OCI-M2 (cell line): ENCODE results near the gene PDZD2.
"Not testable (repeated sequence)": the region's sequence is repeated elsewhere in the genome, so short reads cannot be mapped to it uniquely, and the experiment has no call there.

Source experiments
- DNase-seq: peaks from one replicate; lab custom pipeline; 2025; ENCODE audit not compliant: unreplicated experiment; lab: John Stamatoyannopoulos, UW

Gene PDZD2

GRCh38 chr5:31963358-31964006 is 324.6 kb downstream of the PDZD2 start:
- no peak for DNase-seq

GRCh38 chr5:31964007-31964360 is 325.1 kb downstream of the PDZD2 start:
- no peak for DNase-seq

- no peak for DNase-seq
These were observed 326.3 kb downstream of the PDZD2 start for GRCh38 chr5:31965227-31965626.

GRCh38 chr5:31966936-31967335 is 328.0 kb downstream of the PDZD2 start:
- no peak for DNase-seq

DNA sequence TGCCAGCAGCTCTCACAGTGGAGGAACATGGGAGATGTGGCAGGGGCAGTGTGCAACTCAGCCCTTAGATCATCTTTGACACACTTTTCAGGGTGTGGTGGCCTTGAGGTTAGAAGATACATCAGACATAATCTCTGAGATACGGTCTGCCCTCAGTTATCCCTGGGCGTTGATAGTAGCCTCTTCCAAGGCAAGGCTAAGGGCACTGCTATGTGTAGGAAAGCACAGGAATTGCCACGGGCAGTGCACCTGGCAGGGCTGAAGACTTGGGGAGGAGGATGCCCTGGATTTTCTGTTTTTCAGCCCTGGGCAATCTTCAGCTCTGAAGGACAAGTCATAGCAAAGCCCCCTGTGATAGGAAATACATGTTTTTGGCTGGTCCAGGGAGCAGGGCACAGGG is 328.5 kb downstream of the PDZD2 start:
- DNase-seq = no peak

DNA sequence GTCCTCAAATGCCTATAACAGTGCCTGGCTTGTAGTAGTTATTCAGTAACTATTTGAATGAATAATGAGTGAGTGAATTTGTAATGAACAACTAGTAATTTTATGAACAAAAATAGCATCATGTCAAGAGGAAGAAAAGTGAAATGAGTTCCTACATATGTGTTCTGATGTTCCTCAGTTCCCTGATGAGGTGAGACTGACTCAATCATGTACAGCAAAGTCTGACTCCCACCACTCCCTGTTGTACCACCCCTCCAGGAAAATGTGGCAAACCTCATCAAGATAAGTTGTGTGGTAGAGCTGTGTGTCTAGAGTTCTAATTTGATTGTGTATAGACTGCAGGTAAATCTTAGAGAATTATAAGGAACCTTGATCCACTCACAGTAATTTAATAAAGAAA is 333.6 kb downstream of the PDZD2 start:
- no peak for DNase-seq

- not testable (repeated sequence) for DNase-seq
These were observed 336.3 kb downstream of the PDZD2 start for GRCh38 chr5:31975189-31975612.

DNA sequence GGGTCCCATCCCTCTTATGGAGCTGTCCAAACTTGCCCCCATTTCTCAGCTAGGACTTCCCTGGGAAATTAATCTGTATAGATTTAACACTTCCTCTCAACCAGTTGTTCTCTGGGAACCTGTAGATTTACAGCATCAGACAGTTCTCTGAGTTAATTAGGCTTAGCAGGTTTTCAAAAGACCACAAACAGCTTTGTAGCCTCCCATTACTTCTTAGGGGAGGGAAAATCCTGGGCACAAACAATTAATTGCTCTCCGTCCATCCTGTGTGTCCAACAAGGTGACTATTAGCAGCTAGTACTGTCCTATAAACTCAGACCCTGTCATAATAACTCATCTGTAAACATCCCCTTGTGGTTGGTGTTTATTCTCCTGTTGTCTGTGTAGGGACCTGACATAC is 337.2 kb downstream of the PDZD2 start:
- no peak for DNase-seq

DNA sequence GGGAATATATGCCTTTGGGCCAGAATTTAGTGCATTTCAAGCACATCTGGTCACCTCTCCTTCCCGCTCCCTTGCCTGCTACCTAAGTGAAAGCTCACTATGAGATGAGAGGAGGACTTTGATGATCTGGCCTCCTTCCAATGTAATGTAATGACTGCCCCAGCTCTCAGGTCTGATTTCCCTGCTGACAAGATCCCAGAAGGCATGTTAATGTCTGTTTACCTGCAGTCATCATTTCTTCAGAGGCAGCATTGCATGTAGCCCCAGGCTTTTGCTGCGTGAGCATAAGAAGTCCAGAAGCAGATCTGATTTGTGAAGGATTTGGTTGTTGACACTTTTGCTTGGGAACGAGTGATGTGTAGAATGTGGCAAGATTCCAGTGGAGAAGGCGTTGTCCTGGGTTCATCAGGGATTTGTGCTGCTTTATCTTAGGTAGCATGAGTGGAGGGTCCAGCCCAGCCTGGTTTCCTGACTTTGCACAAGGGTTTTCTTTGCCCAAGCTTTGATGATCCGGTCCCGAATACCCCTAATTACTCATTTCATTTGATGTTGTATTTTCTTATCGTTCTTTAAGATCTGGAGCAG is 342.5 kb downstream of the PDZD2 start:
- no peak for DNase-seq

GRCh38 chr5:31982027-31982426 is 343.1 kb downstream of the PDZD2 start:
- no peak for DNase-seq

GRCh38 chr5:31982621-31983020 is 343.7 kb downstream of the PDZD2 start:
- no peak for DNase-seq

GRCh38 chr5:31983851-31984250 is 344.9 kb downstream of the PDZD2 start:
- no peak for DNase-seq

GRCh38 chr5:31984691-31985090 is 345.8 kb downstream of the PDZD2 start:
- no peak for DNase-seq

GRCh38 chr5:31986101-31986500 is 347.2 kb downstream of the PDZD2 start:
- no peak for DNase-seq

DNA sequence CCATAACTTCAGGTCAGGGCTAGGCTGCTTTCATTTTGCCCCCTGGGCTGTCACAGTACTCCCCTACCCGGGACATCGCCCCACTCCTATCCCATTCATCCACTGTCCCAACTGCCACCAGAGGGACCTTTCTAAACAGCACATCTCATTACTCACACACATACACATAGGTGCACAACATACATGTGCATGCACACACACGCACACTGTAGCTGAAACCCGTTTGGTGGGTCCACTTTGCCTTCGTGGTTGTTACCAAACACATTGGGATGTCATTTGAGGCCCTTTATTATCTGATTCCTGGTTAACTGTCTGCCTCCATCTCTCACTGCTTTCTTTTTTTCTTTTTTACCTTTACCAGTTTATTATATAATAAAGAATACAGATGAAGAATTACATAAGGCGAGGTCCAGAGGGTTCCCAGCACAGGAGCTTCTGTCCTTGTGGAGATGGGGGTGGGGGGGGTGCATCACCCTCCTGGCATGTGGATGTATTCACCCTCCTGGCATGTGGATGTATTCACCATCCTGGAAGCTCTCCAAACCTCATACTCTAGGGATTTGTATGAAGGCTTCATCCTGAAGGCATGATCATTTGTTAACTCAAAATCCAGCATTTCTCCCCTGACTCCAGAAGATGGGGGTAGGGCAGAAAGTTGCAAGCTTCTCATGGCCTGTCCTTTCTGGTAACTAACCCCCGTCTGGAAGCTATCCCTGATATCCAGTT is 349.2 kb downstream of the PDZD2 start:
- DNase-seq = no peak

DNA sequence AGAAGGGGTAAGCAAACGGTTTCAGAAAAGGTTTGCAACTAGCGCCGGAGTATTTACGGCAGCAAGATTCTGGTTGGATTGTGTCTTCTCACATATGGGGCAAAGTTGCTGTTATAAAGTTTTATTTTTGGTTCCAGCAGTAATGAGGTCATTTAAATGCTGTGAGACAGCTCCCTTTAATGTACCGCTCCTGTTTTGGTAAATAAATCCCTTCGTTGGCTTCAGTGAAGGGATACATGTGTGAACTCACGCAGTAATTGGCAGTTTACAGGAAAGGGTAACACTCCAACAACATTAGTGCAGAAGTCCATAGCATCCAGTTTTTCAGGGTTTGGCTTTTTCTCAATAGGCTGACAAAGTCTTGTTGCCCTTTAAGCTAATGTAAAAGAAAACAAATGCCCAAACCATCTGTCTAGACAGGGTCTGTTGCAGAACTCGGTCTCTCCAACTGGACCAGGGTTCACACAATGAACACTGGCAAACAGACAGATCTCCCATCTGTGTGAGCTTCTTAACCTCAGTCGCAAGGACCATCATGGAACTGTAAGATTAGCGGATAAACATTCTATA is 351.2 kb downstream of the PDZD2 start:
- DNase-seq = no peak

GRCh38 chr5:31990701-31991110 is 351.8 kb downstream of the PDZD2 start:
- DNase-seq = no peak

- DNase-seq = no peak
These were observed 353.4 kb downstream of the PDZD2 start for GRCh38 chr5:31992377-31992776.

GRCh38 chr5:31993165-31993961 is 354.4 kb downstream of the PDZD2 start:
- DNase-seq = no peak

DNA sequence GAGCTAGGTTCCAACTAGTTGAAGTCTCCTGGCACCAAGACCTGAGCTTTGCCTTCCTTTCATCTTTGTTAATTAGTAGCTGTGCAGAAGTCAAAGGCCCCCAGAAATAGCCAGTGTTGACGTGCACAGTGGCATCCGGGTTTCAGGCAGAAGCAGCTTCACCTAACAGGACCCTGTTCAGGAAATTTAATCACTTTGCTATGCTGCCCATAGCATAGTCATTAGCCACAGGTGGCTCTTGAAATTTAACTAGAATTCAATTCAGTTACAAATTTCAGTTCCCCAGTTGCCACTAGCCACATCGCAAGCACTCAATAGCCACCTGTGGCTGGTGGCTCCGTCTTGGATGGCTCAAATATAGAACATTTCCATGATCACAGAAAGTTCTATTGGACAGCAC is 356.1 kb downstream of the PDZD2 start:
- no peak for DNase-seq

- DNase-seq = no peak
These were observed 356.8 kb downstream of the PDZD2 start for GRCh38 chr5:31995714-31996113.
